Parathyroid adenoma (tissue), 2 donors: Measurements from ENCODE around the gene SNTB2.

Experiments used
- H2AFZ ChIP-seq: fragments of 300-600 bp; sonication (generic); one replicate; pipeline ENCODE4 v1.7.0; 2017; ENCODE audit warnings: antibody characterized with exemption, mild to moderate bottlenecking
- H3K27ac ChIP-seq: fragments of 300-600 bp; sonication (generic); one replicate; pipeline ENCODE4 v1.7.0; 2017
- H3K27me3 ChIP-seq: fragments of 300-600 bp; sonication (generic); one replicate; pipeline ENCODE4 v1.7.0; 2017; ENCODE audit warnings: low read length; ENCODE audit not compliant: control insufficient read depth, insufficient read depth
- H3K36me3 ChIP-seq: fragments of 300-600 bp; sonication (generic); one replicate; pipeline ENCODE4 v1.7.0; 2017; ENCODE audit warnings: low read length; ENCODE audit not compliant: control insufficient read depth, insufficient read depth
- H3K4me1 ChIP-seq: fragments of 300-600 bp; sonication (generic); one replicate; pipeline ENCODE4 v1.7.0; 2017; ENCODE audit warnings: control low read depth
- H3K4me2 ChIP-seq: fragments of 300-600 bp; sonication (generic); one replicate; pipeline ENCODE4 v1.7.0; 2017; ENCODE audit warnings: low read length
- H3K4me3 ChIP-seq: fragments of 300-600 bp; sonication (generic); one replicate; pipeline ENCODE4 v1.7.0; 2017; ENCODE audit warnings: low read depth, low read length
- H3K79me2 ChIP-seq: fragments of 300-600 bp; sonication (generic); one replicate; pipeline ENCODE4 v1.7.0; 2017; ENCODE audit warnings: control low read depth
- H3K9ac ChIP-seq: fragments of 300-600 bp; sonication (generic); one replicate; pipeline ENCODE4 v1.7.0; 2017; ENCODE audit warnings: mild to moderate bottlenecking
- H3K9me3 ChIP-seq: fragments of 300-600 bp; sonication (generic); one replicate; pipeline ENCODE4 v1.7.0; 2017; ENCODE audit warnings: low read length; ENCODE audit not compliant: control insufficient read depth
- CTCF ChIP-seq: fragments of 300-600 bp; sonication (generic); IDR thresholded peaks from one replicate; pipeline ENCODE4 v1.7.0; 2017; ENCODE audit warnings: antibody characterized with exemption, mild to moderate bottlenecking
- donor health status: primary hyperparathyroidism.

Gene SNTB2

DNA sequence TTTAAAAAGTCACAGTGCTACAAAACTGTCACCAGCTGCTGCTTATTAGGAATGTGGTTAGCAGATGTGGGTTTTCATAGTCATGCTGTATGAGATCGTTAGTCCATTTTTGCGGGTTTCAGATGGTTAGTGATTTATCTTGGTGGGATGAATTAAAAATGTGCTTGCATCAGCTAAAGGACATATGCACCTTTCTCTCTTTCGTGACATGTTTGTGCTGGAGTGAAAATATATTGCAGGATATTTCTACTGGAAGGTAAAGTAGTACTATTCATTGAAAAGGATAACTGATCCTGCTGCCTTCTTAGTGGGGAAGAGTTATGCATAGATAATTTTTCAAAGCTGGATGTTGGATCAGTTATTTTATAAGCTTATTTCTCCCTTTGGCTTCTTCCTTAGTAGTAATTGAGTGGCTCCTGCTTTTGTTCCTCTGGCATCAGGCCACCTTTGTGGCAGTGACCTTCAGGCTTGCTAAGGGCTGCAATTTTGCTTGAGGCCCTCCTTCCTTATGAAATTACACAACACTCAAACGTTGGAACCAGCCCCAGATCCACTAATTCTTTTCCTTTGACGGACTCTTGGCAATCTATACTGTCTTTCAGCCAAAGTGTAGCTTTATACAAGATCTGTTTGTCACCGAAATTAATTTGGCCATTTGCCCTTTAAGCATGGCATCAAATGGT lies 7.5 kb upstream of the SNTB2 start:
- Histone ChIP-seq H3K27me3 (no peaks in the 10 kb centered on the region), H3K79me2 (no peaks in the 10 kb centered on the region), H3K4me1 (peaks cover 22% of the 10 kb centered on the region), H3K4me3 (peak overlapping the region; percentile 32), H3K27ac (peak overlapping the region; percentile 89), H2AFZ (peak overlapping the region; percentile 47), H3K9me3 (no peaks in the 10 kb centered on the region), H3K9ac (no peak overlapping the region), H3K4me2 (peak overlapping the region; percentile 44), H3K36me3 (no peaks in the 10 kb centered on the region)
- no peak for TF ChIP-seq CTCF

GRCh38 chr16:69180011-69180338 lies 7.0 kb upstream of the SNTB2 start:
- Histone ChIP-seq H3K36me3 (no peaks in the 10 kb centered on the region), H3K4me2 (peak overlapping the region; percentile 44), H3K9ac (no peak overlapping the region), H3K79me2 (no peaks in the 10 kb centered on the region), H3K27me3 (no peaks in the 10 kb centered on the region), H3K9me3 (no peaks in the 10 kb centered on the region), H2AFZ (peak overlapping the region; percentile 47), H3K4me3 (peak overlapping the region; percentile 32), H3K27ac (peak overlapping the region; percentile 89), H3K4me1 (peaks cover 22% of the 10 kb centered on the region)
- TF ChIP-seq CTCF = no peak

DNA sequence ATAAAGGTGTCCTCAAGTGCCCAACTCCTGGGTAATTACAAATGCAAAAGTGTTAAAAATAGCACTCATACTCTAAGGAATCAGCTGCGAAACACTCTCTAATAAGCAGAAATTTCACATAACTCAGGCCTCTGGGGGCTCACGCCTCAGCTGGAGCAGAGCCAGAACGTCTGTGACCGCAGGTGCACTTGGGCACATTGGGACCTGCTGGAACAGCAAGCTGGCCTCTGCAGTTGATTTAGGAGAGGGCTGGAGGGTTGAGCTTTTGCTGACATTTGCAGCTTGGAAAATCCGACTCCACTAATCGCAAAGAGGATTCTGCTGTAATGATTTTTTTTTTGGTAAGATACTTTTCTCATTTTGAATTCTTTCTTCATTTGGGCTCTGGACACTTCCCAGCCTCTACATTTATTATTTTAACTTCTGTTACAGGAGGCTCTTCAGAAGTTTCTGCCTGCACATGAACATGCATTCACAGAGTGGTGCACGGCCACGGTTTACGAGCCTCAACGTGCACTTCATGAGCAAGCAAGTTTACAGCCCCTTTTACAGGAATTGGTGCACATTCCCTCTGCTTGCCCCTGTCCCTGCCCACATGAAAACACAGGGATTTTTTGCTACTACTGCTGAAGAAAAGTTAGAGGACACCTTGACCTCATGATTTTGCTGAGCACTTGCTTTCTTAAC lies 4.1 kb upstream of the SNTB2 start:
- Histone ChIP-seq H3K9ac (no peak overlapping the region), H3K36me3 (no peaks in the 10 kb centered on the region), H2AFZ (peak overlapping the region; percentile 74), H3K4me2 (peak overlapping the region; percentile 64), H3K79me2 (no peaks in the 10 kb centered on the region), H3K4me3 (peak overlapping the region; percentile 1), H3K4me1 (peaks cover 25% of the 10 kb centered on the region), H3K9me3 (no peaks in the 10 kb centered on the region), H3K27ac (peak overlapping the region; percentile 89), H3K27me3 (no peaks in the 10 kb centered on the region)
- no peak for TF ChIP-seq CTCF

- H3K4me1 ChIP-seq = peaks cover 24% of the 10 kb centered on the region
- H3K27me3 ChIP-seq = no peaks in the 10 kb centered on the region
- peak overlapping the region; percentile 63 for H2AFZ ChIP-seq
- no peaks in the 10 kb centered on the region for H3K9me3 ChIP-seq
- TF ChIP-seq CTCF = no peak
- peak overlapping the region; percentile 81 for H3K4me2 ChIP-seq
- no peaks in the 10 kb centered on the region for H3K36me3 ChIP-seq
- H3K79me2 ChIP-seq = peaks cover 20% of the 10 kb centered on the region
- H3K27ac ChIP-seq = peak overlapping the region; percentile 93
- H3K9ac ChIP-seq = peak overlapping the region; percentile 16
- H3K4me3 ChIP-seq = peak overlapping the region; percentile 73
Measured at GRCh38 chr16:69187446-69188235, 677 bp downstream of the SNTB2 start.
